NCI-H187 treated with DMSO at 0.1 percent for 48 hours (cell line): ENCODE measurements around the gene DCANP1.

Source experiments
- DNase-seq: peaks from one replicate; lab custom pipeline; 2025; lab: John Stamatoyannopoulos, UW

The DCANP1 gene

GRCh38 chr5:135423146-135423845 is 23.9 kb downstream of the DCANP1 start:
- no peak for DNase-seq

GRCh38 chr5:135422419-135422818 is 24.7 kb downstream of the DCANP1 start:
- no peak for DNase-seq

- DNase-seq, result no peak
These were observed 30.1 kb downstream of the DCANP1 start for GRCh38 chr5:135417083-135417482.

- DNase-seq, result no peak
These were observed 42.1 kb downstream of the DCANP1 start for GRCh38 chr5:135405082-135405481.

- DNase-seq, result no peak
These were observed 45.1 kb downstream of the DCANP1 start for GRCh38 chr5:135402031-135402430.

- no peak for DNase-seq
These were observed 46.3 kb downstream of the DCANP1 start for GRCh38 chr5:135400866-135401265.

- DNase-seq, result no peak
These were observed 47.2 kb downstream of the DCANP1 start for GRCh38 chr5:135399794-135400542.

- DNase-seq, result no peak
These were observed 48.0 kb downstream of the DCANP1 start, which contains the start of gene MACROH2A1 for GRCh38 chr5:135398855-135399793. Gene MACROH2A1, minus strand, starts transcription at chr5:135399231. Its CDS starts 10,138 bp downstream, at chr5:135389093.

- DNase-seq, result peak; percentile 34
These were observed 48.8 kb downstream of the DCANP1 start for GRCh38 chr5:135398160-135398854.

- no peak for DNase-seq
These were observed 50.1 kb downstream of the DCANP1 start for GRCh38 chr5:135397084-135397483.

GRCh38 chr5:135396459-135397055 is 50.6 kb downstream of the DCANP1 start:
- no peak for DNase-seq

- no peak for DNase-seq
These were observed 51.3 kb downstream of the DCANP1 start for GRCh38 chr5:135395866-135396265.

GRCh38 chr5:135395451-135395850 is 51.7 kb downstream of the DCANP1 start:
- no peak for DNase-seq
